Activated naive CD4-positive, alpha-beta T cell (primary cell): ENCODE measurements around the gene CCDC9B.

Experiments
- DNase-seq, 4 experiments: peaks; one replicate each; lab custom pipeline; 2025; lab: John Stamatoyannopoulos, UW

Gene CCDC9B

DNA sequence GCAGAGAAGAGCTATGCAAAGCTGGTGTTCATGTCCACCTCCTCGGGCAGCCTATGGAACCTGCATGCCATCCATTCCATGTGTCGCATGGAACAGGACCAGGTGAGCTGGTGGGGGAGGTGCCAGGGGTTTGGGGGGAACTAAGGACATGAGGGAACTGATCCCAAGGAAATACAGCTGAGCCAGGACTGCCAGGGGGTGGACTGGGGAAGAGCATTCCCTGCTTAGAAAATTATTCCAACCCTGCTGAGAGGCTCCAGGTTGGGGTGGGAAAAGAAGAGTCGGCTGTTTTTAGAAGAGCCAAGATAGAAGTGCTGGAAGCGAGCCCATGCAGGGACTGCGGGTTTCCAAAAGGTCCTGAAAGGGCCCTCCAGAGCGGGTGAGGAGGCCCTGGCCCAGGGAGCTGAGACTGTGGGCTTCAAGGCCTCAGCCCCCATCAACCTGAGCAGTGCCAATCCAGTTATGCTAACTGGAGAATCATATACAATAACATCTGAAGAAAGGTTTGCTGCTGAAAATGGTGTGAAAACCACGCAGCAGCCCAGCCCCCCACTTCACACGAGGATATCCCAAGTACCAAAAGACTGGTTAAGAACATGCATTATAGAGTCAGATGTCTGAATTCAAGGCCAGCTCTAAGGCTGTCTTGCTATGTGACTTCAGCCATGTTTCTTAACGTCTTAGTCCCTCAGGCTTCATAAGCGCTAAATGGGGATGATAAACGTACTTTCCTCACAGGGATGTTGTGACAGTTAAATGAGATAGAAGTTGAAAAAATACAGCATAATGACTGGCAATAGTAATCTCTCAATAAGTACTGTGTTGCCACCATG is 25.1 kb upstream of the CCDC9B start:
- no peak for DNase-seq

DNA sequence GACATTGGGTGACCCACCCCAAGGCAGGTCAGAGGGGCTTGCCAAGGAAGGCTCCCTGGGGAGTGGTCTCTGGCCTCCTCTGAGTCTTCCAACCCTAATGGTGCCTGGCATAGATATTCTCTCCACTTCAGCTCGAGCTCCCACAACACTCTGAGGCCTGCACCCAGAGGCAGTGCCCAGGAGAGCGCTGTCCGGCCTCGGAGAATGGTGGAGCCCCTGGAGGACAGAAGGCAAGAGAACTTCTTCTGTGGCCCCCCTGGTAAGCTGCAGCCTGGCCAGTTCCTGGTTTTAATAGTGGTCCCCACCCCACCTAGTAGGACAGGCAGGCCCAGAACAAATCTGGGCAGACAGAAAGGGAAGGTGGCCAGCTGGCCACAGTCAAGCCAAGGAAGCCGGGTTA is 24.3 kb upstream of the CCDC9B start:
- no peak for DNase-seq

DNA sequence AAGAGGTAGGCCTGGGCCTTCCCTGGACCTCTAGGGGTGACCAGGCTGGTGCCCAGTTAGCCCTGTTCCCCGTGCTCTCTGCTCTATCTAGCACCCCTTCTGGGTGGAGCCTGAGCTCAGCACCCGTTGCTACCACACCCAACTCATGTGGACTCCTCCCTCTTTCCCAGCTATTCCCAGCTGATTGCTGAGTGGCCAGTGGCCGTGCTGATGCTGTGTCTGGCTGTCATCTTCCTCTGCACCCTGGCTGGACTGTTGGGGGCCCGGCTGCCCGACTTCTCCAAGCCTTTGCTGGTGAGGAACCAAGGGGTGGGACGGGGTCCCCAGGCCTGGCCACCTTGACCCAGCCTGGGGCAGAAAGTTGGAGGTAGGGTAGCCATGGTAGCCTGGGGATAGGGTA is 23.5 kb upstream of the CCDC9B start:
- DNase-seq = no peak

DNA sequence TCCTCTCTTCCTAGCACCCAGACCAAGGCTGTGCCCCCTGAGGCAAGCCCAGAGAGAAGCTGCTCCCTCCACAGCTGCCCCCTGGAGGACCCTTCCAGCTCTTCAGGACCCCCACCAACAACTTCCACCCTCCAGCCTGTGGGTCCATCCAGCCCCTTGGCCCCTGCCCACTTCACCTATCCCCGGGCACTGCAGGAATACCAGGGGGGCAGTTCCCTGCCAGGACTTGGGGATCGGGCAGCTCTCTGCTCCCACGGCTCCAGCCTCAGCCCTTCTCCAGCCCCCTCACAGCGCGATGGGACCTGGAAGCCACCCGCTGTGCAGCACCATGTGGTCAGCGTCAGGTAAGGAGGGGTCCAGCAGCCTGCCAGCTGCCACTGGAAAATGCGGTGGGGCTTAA is 22.9 kb upstream of the CCDC9B start:
- DNase-seq = no peak

- DNase-seq = no peak
Measured at GRCh38 chr15:40361640-40362039, 20.9 kb upstream of the CCDC9B start.

DNA sequence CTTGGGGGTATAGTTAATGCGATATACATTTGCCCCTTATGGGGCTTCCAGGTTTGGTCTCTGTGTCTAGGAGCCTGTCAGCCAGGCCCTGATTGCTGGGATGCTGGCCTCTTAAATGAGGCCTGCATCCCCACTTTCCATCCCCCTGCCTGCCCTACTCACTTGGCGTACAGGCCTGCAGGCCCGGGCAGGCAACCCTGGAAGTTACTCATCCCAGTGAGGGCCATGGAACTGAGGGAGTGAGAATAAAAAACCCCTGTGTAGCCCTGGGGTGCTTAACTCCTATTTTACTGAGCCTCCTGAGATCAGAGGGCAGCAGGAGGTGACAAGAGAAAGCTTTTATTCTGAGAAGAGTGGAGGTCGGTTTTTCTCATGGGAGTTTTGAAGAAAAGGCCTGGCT is 19.3 kb upstream of the CCDC9B start:
- DNase-seq = no peak

- DNase-seq = peak in 1 of 4 experiments; percentile 34
Measured at GRCh38 chr15:40358471-40359353, 18.0 kb upstream of the CCDC9B start.

DNA sequence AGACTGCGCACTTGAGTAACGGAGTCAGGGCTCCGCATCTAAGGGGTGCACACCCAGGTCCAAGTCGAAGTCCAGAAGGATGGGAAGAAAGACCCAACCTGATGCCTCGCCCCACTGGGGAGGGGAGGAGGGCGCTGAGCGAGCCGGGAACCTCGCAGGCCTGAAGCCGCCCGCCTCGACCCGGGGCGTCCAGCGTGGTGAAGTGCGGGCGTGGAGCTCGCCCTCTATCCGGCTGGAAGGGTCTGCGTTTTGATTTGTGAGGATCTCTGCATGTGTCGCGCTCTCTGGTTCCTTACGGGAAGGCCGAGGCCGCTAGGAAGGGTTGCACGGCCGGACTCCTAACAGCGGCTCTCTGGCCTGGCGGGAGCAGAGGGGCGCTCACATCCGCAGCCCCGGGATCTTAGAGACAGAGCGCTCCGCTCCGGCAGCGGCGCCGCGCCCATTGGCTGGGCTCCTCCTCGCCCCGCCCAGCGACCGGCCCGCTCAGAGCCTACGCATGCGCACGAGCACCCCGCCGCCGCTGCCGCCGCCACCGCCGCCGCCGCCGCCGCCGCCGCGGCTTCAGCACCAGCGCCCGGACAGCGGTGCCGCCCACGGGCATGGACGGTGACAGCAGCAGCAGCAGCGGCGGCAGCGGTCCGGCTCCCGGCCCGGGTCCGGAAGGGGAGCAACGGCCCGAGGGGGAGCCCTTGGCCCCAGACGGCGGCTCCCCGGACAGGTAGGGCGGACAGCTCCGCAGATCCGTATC is 17.2 kb upstream of the CCDC9B start, which contains the start of gene DISP2:
DISP2 (plus strand) TSS at position 497 of the 748 bp plus-strand sequence; CDS start at position 600, 103 bp downstream.
- DNase-seq = peak; percentile 78 to 86 (median 82)

GRCh38 chr15:40357246-40357645 is 16.5 kb upstream of the CCDC9B start:
- DNase-seq = no peak

DNA sequence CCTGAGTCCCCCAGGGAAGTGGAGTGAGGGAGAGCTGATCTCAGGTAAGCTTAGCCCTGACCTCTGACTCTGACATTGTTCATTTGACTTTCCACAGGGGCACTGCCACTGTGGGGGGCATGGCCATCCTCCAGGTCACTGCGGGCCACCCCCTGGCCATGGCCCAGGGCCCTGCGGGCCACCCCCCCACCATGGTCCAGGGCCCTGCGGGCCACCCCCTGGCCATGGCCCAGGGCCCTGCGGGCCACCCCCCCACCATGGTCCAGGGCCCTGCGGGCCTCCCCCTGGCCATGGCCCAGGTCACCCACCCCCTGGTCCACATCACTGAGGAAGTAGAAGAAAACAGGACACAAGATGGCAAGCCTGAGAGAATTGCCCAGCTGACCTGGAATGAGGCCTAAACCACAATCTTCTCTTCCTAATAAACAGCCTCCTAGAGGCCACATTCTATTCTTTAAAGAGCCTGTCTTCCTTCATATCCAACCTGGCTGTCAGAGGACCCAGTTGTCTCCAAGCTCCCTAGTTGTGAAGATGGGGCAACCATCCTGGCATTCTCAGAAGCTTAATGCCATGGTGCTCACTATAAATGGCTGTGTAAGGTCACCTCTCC is 15.3 kb upstream of the CCDC9B start:
- no peak for DNase-seq

DNA sequence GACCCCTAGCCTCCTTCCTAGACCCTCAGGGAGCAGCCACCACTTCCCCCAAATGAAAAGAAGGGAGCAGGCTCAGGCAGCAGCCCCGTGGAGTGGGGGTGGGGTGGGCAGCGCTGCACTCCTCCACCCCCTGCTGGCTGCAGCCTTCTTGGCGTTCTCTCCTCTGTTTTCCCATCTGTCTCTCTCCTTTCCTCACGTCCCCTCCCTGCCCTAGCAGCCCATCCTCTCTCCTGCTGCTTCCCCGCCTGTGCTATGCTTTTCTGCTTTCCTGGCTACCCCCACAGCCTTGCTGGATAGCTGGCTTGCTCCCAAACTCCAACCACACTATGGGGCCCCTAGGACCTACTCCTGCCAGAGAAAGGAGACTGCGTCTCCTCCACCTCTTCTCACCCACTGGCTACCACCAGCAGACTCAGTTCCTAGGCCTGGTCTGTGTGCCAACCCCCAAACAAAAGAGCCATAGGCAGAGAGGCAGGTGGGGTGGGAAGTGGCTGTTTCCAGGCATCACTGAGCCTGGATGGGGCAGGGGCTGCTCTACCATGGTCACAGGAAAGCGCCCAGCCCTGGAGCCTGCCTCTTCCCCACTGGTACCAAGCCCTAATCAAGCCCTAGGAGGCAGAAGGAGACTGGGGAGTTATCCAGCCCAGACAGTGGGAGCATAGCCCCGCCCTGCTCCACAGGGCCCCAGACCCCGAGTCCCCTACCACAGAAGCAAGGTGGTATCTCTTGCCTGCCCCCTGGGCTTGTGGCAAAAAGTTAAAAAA is 13.9 kb upstream of the CCDC9B start:
- no peak for DNase-seq

GRCh38 chr15:40353697-40354096 is 13.0 kb upstream of the CCDC9B start:
- no peak for DNase-seq

DNA sequence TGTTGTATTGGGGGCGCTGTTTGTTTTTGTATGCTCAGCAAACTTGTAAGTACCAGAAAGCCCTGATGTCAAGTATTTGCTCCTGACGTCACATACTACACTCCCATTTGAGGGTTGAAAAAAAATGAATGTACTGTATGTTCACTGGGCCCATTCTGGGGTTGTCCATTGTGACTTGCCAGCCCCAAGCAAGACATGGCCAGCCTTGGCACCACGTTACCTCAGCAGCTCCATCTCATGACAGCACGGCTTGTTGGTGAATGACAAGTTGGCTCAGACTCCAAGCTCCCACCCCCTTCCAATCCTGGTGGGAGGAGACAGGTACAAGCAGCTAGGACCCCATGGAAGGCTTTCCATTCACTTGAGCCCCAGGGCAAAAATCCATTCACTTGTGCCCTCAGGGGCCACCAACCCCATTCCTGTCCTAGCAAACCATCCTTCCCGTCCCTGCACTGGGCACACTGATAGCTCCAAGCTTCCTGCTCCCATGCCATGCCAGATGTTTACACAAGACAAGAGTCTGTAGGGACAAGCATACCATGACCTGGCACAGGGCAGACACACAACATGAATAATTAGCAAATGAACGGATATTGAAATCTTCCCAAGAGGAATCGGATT is 11.7 kb upstream of the CCDC9B start:
- DNase-seq = no peak

DNA sequence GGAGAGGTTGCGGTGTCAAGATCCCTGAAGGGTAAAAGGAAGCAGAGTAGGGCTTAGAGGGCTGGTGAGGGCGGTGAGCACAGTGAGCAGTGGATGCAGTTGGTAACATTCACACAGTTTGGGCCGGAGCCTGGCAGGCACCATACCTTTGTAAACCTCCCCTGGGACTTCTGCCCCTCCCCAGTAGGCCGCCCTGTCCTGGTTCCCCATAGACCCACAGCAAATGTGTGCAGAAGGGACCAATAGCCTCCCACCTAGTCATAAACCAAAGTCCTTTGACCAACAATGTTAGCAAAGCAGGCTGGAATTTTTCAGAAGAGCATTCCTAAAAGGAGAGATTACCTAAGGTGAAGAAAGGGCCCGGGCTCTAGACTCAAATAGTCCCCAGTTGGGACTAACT is 8.4 kb upstream of the CCDC9B start:
- DNase-seq = no peak

DNA sequence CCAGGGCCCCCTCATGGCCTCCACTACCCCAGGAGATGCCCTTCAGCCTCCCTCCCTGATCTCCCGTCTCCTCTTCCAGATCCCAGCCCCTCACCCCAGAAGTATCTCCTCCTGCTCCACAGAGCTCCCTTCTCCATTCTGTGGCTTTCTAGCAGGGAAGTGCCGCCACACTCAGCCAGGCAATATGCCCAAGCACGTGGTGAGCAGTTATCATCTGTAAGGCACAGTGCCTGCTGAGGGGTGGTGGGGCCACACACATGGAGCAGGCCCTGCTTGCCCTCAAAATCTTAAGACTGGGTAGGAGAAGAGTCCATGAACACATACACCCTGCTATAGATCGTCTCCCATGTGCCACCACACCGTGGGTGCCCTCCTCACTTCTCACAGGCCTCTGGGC is 7.7 kb upstream of the CCDC9B start:
- no peak for DNase-seq

DNA sequence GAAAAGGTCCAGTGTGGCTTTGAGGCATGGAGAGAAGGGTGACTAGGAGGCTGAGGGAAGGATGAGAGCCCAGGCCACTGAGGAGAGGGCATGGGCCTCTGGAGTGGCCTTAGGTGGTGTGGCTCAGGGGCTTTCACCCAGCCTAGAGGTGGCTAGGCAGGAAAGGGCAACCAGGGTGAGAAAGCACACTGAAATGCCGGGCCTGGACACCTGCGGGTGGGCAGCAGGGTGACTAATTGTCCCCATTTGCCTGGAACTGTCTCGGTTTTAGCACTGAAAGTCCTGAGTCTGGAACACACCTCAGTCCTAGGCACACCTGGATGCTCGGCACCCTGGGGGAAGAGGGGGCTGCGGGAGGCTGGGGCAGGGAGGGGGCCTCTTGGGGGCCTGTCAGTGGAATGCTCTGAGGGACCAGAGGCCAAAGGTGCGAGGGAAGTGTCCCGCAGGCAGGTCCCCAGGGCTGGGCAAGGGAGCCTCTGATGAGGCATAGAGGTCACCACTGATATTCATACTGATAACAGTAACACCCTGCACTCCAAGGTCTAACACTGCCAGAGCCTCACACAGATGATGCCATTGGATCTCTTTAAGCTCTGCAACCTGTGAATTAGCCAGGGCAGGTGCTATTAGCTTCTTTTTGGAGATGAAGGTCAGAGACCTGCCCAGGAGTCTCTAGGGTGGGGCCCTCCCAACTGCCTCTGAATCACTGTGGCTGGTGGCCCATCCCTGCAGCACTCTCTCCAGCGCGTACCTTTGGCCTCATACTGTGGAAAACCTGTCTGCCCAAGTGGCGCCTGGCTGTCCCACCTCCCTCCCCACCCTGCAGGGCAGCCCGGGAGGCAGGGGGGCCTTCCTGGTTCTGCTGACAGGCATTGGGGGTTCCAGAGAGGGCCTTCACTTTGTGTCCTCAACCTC is 7.1 kb upstream of the CCDC9B start:
- no peak for DNase-seq

DNA sequence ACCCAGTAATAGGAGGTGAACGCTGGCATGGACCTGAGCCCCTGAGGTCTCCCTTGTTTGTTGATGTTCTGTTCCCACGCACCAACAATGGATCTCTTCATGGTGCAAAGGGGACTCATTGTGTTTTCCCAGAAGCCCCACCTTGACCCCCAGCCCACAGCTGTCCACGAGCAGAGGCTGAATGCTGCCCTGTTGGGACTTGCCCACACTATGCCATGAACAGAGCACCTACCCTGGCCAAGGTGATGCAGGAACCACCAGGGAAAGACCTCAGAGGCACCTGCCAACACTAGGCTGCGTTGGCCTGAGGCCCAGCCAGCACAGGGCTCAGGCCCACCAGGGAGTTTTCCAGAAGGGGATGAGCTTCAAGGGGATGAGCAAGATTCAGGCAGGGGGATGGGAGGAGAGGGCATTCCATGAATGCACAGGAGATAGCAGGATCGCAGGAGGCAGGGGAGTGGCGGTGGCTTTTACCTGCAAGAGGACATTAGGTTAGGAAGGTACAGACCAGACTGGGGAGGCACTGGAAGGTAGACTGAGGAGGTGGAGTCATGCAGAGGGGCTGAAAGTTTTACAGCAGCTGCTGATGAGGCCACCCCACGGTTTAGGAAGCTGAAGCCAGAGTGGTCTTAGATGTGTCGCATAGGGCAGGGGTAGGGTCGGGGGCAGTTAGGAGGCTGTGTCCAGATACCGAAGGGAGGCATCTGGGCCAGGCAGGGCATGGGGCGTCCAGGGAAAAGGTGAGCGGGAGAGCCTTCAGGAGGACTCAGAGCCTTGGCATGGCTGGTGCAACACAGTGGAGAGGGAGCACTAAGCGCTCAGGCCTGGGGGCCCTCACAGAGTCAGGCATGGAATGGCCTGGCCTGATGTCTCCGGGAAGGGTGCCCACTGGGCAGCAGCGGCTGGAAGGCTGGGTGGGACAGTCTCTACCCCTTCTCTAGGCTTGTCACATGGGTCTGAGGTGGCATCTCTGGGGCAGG is 6.1 kb upstream of the CCDC9B start:
- DNase-seq = no peak

DNA sequence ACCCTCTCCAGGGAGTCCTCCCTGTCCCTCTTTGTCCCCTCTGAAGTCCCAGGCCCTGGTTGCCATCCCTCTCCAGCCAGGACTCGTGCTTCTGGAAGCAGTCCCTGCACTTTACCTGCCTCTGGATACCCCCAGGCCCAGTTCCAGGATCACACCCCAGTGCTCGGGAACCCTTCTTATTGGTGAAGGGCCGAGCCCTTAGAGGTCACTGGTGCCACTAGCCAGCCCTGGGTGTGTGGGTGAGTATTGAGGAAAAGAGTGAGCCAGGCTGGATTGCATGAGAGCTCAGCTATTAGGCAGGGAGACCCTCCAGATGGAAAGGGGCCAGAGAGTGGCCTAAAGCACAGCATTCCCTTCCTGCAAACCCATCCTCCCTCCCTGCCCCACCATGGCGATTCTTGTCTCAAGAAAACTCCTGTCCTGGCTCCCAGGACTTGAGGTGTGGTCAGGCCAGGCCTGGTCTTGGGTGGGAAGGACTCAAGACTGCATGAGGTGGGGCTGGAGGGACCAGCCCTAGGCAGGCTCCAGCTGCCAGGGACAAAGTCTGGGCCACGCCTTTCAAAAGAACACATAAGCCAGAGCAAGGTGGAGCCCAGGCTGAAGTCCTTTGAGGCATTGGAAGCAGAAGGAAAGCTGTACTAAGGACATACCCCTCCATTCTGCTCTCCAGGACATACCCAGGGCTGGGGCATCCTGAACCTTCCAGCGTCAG is 5.3 kb upstream of the CCDC9B start:
- DNase-seq = no peak
